Measurements from ENCODE around the gene CD40LG. TPM values are rescaled to one million over a fixed set of nuclear protein-coding genes. Genes with fewer than 3 reads are reported as not detected.

The CD40LG gene
- total RNA-seq, 1 experiment from 2014 or later = not detected

DNA sequence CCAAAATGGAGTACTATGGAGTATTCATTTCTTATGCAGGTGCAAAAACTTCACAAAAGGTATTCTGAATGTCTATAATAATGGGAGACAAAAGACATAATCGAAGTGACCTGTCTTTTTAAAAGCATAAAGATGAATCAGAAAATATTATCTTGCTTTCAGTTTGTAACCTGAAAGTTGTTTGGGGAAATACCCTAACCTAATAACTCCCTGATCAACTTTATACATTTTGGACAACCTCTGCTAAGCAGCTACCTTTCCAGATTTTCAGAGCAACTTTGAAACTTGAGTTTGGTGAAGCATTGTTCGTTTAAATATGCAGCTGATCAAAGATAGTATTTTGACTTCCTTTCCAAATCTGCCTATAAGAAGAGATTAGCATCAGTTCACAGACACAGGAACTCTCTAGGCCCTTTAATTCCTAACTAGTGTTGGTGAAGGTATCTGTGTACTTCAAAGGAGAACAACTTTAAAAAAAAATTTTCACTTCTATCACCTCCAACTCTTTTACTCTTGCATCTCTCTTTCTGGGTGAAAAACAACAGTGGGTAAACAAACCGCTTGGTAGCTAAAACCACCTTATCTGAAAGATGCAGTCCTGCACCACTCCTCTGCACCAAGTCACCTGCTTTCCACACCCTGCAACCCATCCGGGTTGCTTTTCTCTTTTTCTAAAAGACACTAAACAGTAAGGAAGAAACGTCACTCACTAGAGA is 26.5 kb downstream of the CD40LG start:
- no peak for TF ChIP-seq EZH2 (IDR thresholded peaks at IDR 0.05; ENCODE audit: low read depth)
- TF ChIP-seq, protein P1, sequence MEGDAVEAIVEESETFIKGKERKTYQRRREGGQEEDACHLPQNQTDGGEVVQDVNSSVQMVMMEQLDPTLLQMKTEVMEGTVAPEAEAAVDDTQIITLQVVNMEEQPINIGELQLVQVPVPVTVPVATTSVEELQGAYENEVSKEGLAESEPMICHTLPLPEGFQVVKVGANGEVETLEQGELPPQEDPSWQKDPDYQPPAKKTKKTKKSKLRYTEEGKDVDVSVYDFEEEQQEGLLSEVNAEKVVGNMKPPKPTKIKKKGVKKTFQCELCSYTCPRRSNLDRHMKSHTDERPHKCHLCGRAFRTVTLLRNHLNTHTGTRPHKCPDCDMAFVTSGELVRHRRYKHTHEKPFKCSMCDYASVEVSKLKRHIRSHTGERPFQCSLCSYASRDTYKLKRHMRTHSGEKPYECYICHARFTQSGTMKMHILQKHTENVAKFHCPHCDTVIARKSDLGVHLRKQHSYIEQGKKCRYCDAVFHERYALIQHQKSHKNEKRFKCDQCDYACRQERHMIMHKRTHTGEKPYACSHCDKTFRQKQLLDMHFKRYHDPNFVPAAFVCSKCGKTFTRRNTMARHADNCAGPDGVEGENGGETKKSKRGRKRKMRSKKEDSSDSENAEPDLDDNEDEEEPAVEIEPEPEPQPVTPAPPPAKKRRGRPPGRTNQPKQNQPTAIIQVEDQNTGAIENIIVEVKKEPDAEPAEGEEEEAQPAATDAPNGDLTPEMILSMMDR (conservative IDR thresholded peaks at IDR 0.05) = no peak
- no peak overlapping the region for H2AFZ ChIP-seq
- no peaks in the 10 kb centered on the region for H3F3A ChIP-seq (ENCODE audit: insufficient read depth, low read depth)
- H4K20me1 ChIP-seq (ENCODE audit: insufficient read depth) = no peaks in the 10 kb centered on the region
- ChIA-PET POLR2A (ENCODE audit: unreplicated experiment) (no interaction called here), CTCF (no interaction called here)
- H3K4me3 ChIP-seq = no peak overlapping the region
- no peaks in the 10 kb centered on the region for H3K9me2 ChIP-seq (ENCODE audit: insufficient read depth)
- H3K4me2 ChIP-seq = no peak overlapping the region
- no peaks in the 10 kb centered on the region for H3K79me2 ChIP-seq (ENCODE audit: low read depth)
- BruUV-seq (replicated peaks) = no TSS peak
- intact Hi-C loops (cut with micrococcal nuclease; ENCODE audit: unreplicated experiment) = no loop called here
- H3K9me3 ChIP-seq (ENCODE audit: insufficient read depth, low read depth) = no peaks in the 10 kb centered on the region
- H3K27me3 ChIP-seq (ENCODE audit: insufficient read depth, low read depth) = no peaks in the 10 kb centered on the region
- no peaks in the 10 kb centered on the region for H3K4me1 ChIP-seq (replicated peaks; ENCODE audit: insufficient read depth)
- H3K36me3 ChIP-seq (ENCODE audit: low read depth) = no peaks in the 10 kb centered on the region
- H3K27ac ChIP-seq = no peak overlapping the region
- no peak for DNase-seq

DNA sequence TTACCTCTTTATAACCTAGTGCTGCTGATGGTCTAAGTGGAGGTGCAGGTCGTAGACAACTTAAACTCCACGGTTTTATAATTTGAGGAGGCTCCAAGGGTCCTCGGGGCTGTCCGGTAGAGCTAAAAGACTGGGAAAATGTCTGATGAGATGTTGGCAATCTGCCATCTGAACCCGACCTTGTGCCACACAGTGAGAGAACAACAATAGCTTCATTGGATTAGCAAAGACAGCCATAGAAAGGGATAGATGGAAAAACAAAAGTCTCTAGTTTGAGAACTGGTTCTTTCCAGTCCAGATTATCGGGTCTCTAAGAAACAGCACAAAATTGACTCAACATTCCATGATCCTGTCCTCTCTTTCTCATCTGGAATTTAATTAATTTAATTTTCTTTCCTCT is 31.6 kb downstream of the CD40LG start:
- H3K27me3 ChIP-seq (ENCODE audit: insufficient read depth, low read depth) = no peaks in the 10 kb centered on the region
- BruUV-seq (replicated peaks) = no TSS peak
- CTCF ChIA-PET = no interaction called here
- H2AFZ ChIP-seq = no peak overlapping the region
- no peak overlapping the region for H3K27ac ChIP-seq
- H3K79me2 ChIP-seq (ENCODE audit: low read depth) = no peaks in the 10 kb centered on the region
- H3K36me3 ChIP-seq (ENCODE audit: low read depth) = no peaks in the 10 kb centered on the region
- H4K20me1 ChIP-seq (ENCODE audit: insufficient read depth) = no peaks in the 10 kb centered on the region
- H3K4me3 ChIP-seq = no peak overlapping the region
- DNase-seq = no peak
- no peaks in the 10 kb centered on the region for H3K9me2 ChIP-seq (ENCODE audit: insufficient read depth)
- POLR2A ChIA-PET (ENCODE audit: unreplicated experiment) = no interaction called here
- no peaks in the 10 kb centered on the region for H3K4me1 ChIP-seq (replicated peaks; ENCODE audit: insufficient read depth)
- no peaks in the 10 kb centered on the region for H3F3A ChIP-seq (ENCODE audit: insufficient read depth, low read depth)
- TF ChIP-seq, protein P1 (conservative IDR thresholded peaks at IDR 0.05) = no peak
- TF ChIP-seq EZH2 (IDR thresholded peaks at IDR 0.05; ENCODE audit: low read depth) = no peak
- no peaks in the 10 kb centered on the region for H3K9me3 ChIP-seq (ENCODE audit: insufficient read depth, low read depth)
- H3K4me2 ChIP-seq = no peak overlapping the region
- intact Hi-C loops (cut with micrococcal nuclease; ENCODE audit: unreplicated experiment) = no loop called here

DNA sequence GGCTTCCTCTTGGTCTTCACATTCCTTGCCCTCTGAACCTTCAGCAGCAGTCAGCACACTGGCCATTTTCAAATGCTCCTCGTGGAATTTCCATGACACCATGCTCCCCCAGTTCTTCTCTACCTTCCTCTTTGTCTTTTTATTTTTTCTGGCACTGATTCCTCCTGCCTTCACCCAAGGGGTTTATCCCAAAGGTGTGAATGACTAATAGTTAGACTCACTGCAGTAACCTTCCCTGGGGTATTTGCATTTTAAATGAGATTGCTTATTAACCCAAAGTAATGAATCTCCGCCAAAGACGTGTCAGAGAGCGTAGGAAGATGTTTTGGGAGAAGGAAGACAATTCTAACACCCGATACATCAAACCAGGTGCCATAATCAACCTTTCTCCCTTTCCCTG is 36.2 kb downstream of the CD40LG start:
- Histone ChIP-seq H3K4me1 (replicated peaks; ENCODE audit: insufficient read depth) (no peaks in the 10 kb centered on the region), H3K79me2 (ENCODE audit: low read depth) (no peaks in the 10 kb centered on the region), H3K9me2 (ENCODE audit: insufficient read depth) (no peaks in the 10 kb centered on the region), H3K36me3 (ENCODE audit: low read depth) (no peaks in the 10 kb centered on the region), H3K27ac (no peak overlapping the region), H3K27me3 (ENCODE audit: insufficient read depth, low read depth) (no peaks in the 10 kb centered on the region), H2AFZ (no peak overlapping the region), H3K4me2 (no peak overlapping the region), H3F3A (ENCODE audit: insufficient read depth, low read depth) (no peaks in the 10 kb centered on the region), H3K9me3 (ENCODE audit: insufficient read depth, low read depth) (no peaks in the 10 kb centered on the region), H3K4me3 (no peak overlapping the region), H4K20me1 (ENCODE audit: insufficient read depth) (no peaks in the 10 kb centered on the region)
- TF ChIP-seq, protein P1 (conservative IDR thresholded peaks at IDR 0.05) = no peak
- no peak for TF ChIP-seq EZH2 (IDR thresholded peaks at IDR 0.05; ENCODE audit: low read depth)
- BruUV-seq (replicated peaks) = no TSS peak
- ChIA-PET POLR2A (ENCODE audit: unreplicated experiment) (no interaction called here), CTCF (no interaction called here)
- no peak for DNase-seq
- intact Hi-C loops (cut with micrococcal nuclease; ENCODE audit: unreplicated experiment) = no loop called here

All from PC-9 (cell line).